ENCODE results near the gene MYO3B.

MYO3B gene

GRCh38 chr2:170216981-170217380 lies 39.0 kb downstream of the MYO3B start:
- Histone ChIP-seq H3K27me3 (replicated peaks; ENCODE audit: control insufficient read depth, insufficient read depth, low read length) (no peaks in the 10 kb centered on the region), H3K4me3 (replicated peaks; ENCODE audit: low read depth, low read length) (no peak overlapping the region), H3K36me3 (ENCODE audit: control insufficient read depth, insufficient read depth, low read length) (no peaks in the 10 kb centered on the region)
- TF ChIP-seq CTCF (IDR thresholded peaks at IDR 0.05; ENCODE audit: insufficient read depth, low read length, poor library complexity, severe bottlenecking): no peak
- no peak for DNase-seq (ENCODE audit: extremely low read depth, insufficient read length)

- TF ChIP-seq CTCF (IDR thresholded peaks at IDR 0.05; ENCODE audit: insufficient read depth, low read length, poor library complexity, severe bottlenecking): no peak
- Histone ChIP-seq H3K4me3 (replicated peaks; ENCODE audit: low read depth, low read length) (no peak overlapping the region), H3K27me3 (replicated peaks; ENCODE audit: control insufficient read depth, insufficient read depth, low read length) (no peaks in the 10 kb centered on the region), H3K36me3 (ENCODE audit: control insufficient read depth, insufficient read depth, low read length) (no peaks in the 10 kb centered on the region)
- DNase-seq (ENCODE audit: extremely low read depth, insufficient read length): no peak
Measured at GRCh38 chr2:170217778-170218251, 39.9 kb downstream of the MYO3B start.

- Histone ChIP-seq H3K27me3 (replicated peaks; ENCODE audit: control insufficient read depth, insufficient read depth, low read length) (no peaks in the 10 kb centered on the region), H3K36me3 (ENCODE audit: control insufficient read depth, insufficient read depth, low read length) (no peaks in the 10 kb centered on the region), H3K4me3 (replicated peaks; ENCODE audit: low read depth, low read length) (no peak overlapping the region)
- TF ChIP-seq CTCF (IDR thresholded peaks at IDR 0.05; ENCODE audit: insufficient read depth, low read length, poor library complexity, severe bottlenecking): no peak
- no peak for DNase-seq (ENCODE audit: extremely low read depth, insufficient read length)
Measured at GRCh38 chr2:170218456-170218855, 40.5 kb downstream of the MYO3B start.

GRCh38 chr2:170218931-170219330 lies 41.0 kb downstream of the MYO3B start:
- Histone ChIP-seq H3K36me3 (ENCODE audit: control insufficient read depth, insufficient read depth, low read length) (no peaks in the 10 kb centered on the region), H3K27me3 (replicated peaks; ENCODE audit: control insufficient read depth, insufficient read depth, low read length) (no peaks in the 10 kb centered on the region), H3K4me3 (replicated peaks; ENCODE audit: low read depth, low read length) (no peak overlapping the region)
- no peak for TF ChIP-seq CTCF (IDR thresholded peaks at IDR 0.05; ENCODE audit: insufficient read depth, low read length, poor library complexity, severe bottlenecking)
- no peak for DNase-seq (ENCODE audit: extremely low read depth, insufficient read length)

- Histone ChIP-seq H3K36me3 (ENCODE audit: control insufficient read depth, insufficient read depth, low read length) (no peaks in the 10 kb centered on the region), H3K27me3 (replicated peaks; ENCODE audit: control insufficient read depth, insufficient read depth, low read length) (no peaks in the 10 kb centered on the region), H3K4me3 (replicated peaks; ENCODE audit: low read depth, low read length) (no peak overlapping the region)
- TF ChIP-seq CTCF (IDR thresholded peaks at IDR 0.05; ENCODE audit: insufficient read depth, low read length, poor library complexity, severe bottlenecking): no peak
- no peak for DNase-seq (ENCODE audit: extremely low read depth, insufficient read length)
Measured at GRCh38 chr2:170221317-170222288, 43.7 kb downstream of the MYO3B start.
